IMR-90 (cell line): ENCODE results near the gene PHACTR2.

Source experiments
- BHLHE40 ChIP-seq: fragments of 150-350 bp; IDR thresholded peaks from 2 replicates; pipeline ENCODE4 v1.6.1; 2016; ENCODE audit warnings: mild to moderate bottlenecking, low read depth, low read length
- TF ChIP-seq, protein P1 (sequence below): conservative IDR thresholded peaks from 2 replicates; pipeline ENCODE4 v1.5.1; 2012; ENCODE audit warnings: mild to moderate bottlenecking, low read depth, low read length, improper control_type of control experiment
- TF ChIP-seq, protein P2 (sequence below): fragments of 150-350 bp; IDR thresholded peaks from 2 replicates; pipeline ENCODE4 v1.6.1; 2016; ENCODE audit warnings: low read depth, mild to moderate bottlenecking, low read length, moderate library complexity, borderline replicate concordance

DNA sequence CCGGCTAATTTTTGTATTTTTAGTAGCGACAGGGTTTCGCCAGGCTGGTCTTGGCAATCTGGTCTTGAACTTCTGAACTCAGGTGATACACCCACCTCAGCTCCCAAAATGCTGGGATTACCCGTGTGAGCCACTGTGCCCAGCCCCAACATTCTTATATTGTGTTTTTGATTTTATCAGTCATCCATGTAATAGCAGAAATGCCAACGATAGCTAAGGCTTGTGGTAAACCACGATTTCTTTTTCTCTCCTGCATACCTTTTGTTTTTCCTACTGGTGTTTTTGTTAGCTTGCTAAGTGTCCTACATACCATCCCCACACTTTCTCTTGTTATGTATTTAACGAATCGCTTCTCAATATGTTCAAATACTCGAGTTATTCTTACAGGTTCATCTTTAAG, 12.1 kb downstream of the PHACTR2 start:
- no peak for TF ChIP-seq BHLHE40
- TF ChIP-seq, protein P1, sequence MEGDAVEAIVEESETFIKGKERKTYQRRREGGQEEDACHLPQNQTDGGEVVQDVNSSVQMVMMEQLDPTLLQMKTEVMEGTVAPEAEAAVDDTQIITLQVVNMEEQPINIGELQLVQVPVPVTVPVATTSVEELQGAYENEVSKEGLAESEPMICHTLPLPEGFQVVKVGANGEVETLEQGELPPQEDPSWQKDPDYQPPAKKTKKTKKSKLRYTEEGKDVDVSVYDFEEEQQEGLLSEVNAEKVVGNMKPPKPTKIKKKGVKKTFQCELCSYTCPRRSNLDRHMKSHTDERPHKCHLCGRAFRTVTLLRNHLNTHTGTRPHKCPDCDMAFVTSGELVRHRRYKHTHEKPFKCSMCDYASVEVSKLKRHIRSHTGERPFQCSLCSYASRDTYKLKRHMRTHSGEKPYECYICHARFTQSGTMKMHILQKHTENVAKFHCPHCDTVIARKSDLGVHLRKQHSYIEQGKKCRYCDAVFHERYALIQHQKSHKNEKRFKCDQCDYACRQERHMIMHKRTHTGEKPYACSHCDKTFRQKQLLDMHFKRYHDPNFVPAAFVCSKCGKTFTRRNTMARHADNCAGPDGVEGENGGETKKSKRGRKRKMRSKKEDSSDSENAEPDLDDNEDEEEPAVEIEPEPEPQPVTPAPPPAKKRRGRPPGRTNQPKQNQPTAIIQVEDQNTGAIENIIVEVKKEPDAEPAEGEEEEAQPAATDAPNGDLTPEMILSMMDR = no peak
- TF ChIP-seq, protein P2, sequence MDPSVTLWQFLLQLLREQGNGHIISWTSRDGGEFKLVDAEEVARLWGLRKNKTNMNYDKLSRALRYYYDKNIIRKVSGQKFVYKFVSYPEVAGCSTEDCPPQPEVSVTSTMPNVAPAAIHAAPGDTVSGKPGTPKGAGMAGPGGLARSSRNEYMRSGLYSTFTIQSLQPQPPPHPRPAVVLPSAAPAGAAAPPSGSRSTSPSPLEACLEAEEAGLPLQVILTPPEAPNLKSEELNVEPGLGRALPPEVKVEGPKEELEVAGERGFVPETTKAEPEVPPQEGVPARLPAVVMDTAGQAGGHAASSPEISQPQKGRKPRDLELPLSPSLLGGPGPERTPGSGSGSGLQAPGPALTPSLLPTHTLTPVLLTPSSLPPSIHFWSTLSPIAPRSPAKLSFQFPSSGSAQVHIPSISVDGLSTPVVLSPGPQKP = no peak
